ENCODE results near the gene DDX47. TPM values are rescaled to one million over a fixed set of nuclear protein-coding genes. Genes with fewer than 3 reads are reported as not detected.

The DDX47 gene
- total RNA-seq: 36.3 TPM

GRCh38 chr12:12813120-12814101, at the start of gene DDX47:
Gene DDX47, plus strand, starts transcription at chr12:12813346. Its CDS starts 22 bp downstream, at chr12:12813368.
- DNase-seq (ENCODE audit: low spot score): peak; percentile 97

GRCh38 chr12:12764824-12765223, 48.3 kb upstream of the DDX47 start:
- no peak for DNase-seq (ENCODE audit: low spot score)

- DNase-seq (ENCODE audit: low spot score): no peak
Measured at GRCh38 chr12:12770262-12770661, 42.9 kb upstream of the DDX47 start.

GRCh38 chr12:12774791-12775190, 38.4 kb upstream of the DDX47 start:
- DNase-seq (ENCODE audit: low spot score): no peak

- no peak for DNase-seq (ENCODE audit: low spot score)
Measured at GRCh38 chr12:12776261-12776660, 36.9 kb upstream of the DDX47 start.

GRCh38 chr12:12777092-12777491, 36.1 kb upstream of the DDX47 start:
- DNase-seq (ENCODE audit: low spot score): no peak

- no peak for DNase-seq (ENCODE audit: low spot score)
Measured at GRCh38 chr12:12779007-12779406, 34.1 kb upstream of the DDX47 start.

- no peak for DNase-seq (ENCODE audit: low spot score)
Measured at GRCh38 chr12:12779529-12779928, 33.6 kb upstream of the DDX47 start.

GRCh38 chr12:12784116-12784515, 29.0 kb upstream of the DDX47 start:
- DNase-seq (ENCODE audit: low spot score): no peak

GRCh38 chr12:12784911-12785814, 28.0 kb upstream of the DDX47 start, which contains the start of gene APOLD1:
Gene APOLD1, plus strand, starts transcription at chr12:12785659. Its CDS starts 33 bp downstream, at chr12:12785692.
- no peak for DNase-seq (ENCODE audit: low spot score)

GRCh38 chr12:12786351-12786705, 26.8 kb upstream of the DDX47 start:
- no peak for DNase-seq (ENCODE audit: low spot score)

- DNase-seq (ENCODE audit: low spot score): peak; percentile 82
Measured at GRCh38 chr12:12786706-12787601, 26.2 kb upstream of the DDX47 start.

GRCh38 chr12:12788131-12788530, 25.0 kb upstream of the DDX47 start:
- no peak for DNase-seq (ENCODE audit: low spot score)

- DNase-seq (ENCODE audit: low spot score): peak; percentile 69
Measured at GRCh38 chr12:12788675-12789368, 24.3 kb upstream of the DDX47 start.

GRCh38 chr12:12790956-12791355, 22.2 kb upstream of the DDX47 start:
- DNase-seq (ENCODE audit: low spot score): no peak

GRCh38 chr12:12791756-12792369, 21.3 kb upstream of the DDX47 start:
- DNase-seq (ENCODE audit: low spot score): no peak

GRCh38 chr12:12792421-12792820, 20.7 kb upstream of the DDX47 start:
- DNase-seq (ENCODE audit: low spot score): no peak

- no peak for DNase-seq (ENCODE audit: low spot score)
Measured at GRCh38 chr12:12794686-12795085, 18.5 kb upstream of the DDX47 start.

GRCh38 chr12:12796171-12796570, 17.0 kb upstream of the DDX47 start:
- no peak for DNase-seq (ENCODE audit: low spot score)
